IgD-negative memory B cell (primary cell): Measurements from ENCODE around the gene PPP1R26. TPM values are rescaled to one million over a fixed set of nuclear protein-coding genes. Genes with fewer than 3 reads are reported as not detected.

Source experiments
- polyA plus RNA-seq: library from polyadenylated mRNA; unstranded; fragments of 300-500 nt; fragmentation: Illumina TruSeq; gene quantifications from one replicate; pipeline ENCODE4 v1.2.3, GENCODE V29; 2021

PPP1R26 gene
- polyA plus RNA-seq, 1 donor from 2014 or later, result 1.7 TPM

Other genes with a start within 250 kb of the PPP1R26 start
- gene MRPS2, start 20.9 kb downstream of the PPP1R26 start, polyA plus RNA-seq, result 65.7 TPM
- gene LCN1, start 41.7 kb downstream of the PPP1R26 start, polyA plus RNA-seq, result not detected
- not detected for gene OBP2A, start 66.3 kb downstream of the PPP1R26 start, polyA plus RNA-seq
- gene PAEP, start 82.0 kb downstream of the PPP1R26 start, polyA plus RNA-seq, result not detected
- not detected for gene GLT6D1, start 159.8 kb downstream of the PPP1R26 start, polyA plus RNA-seq
- gene LCN9, start 183.5 kb downstream of the PPP1R26 start, polyA plus RNA-seq, result not detected
- not detected for gene SOHLH1, start 219.7 kb downstream of the PPP1R26 start, polyA plus RNA-seq
- not detected for gene KCNT1, start 222.4 kb downstream of the PPP1R26 start, polyA plus RNA-seq